Activated T-cell treated with anti-CD3 and anti-CD28 coated beads, Interleukin-2, amount 50 U/mL, for 1 hour (primary cell): ENCODE measurements around the gene NDEL1.

Experiments
- DNase-seq: peaks from one replicate; pipeline ENCODE4 v3.0.0-alpha.2; 2020

NDEL1 gene

GRCh38 chr17:8459831-8460230 is 24.1 kb downstream of the NDEL1 start:
- DNase-seq: no peak

GRCh38 chr17:8462564-8462963 is 26.9 kb downstream of the NDEL1 start:
- DNase-seq: no peak

- DNase-seq: no peak
Measured at GRCh38 chr17:8463099-8463498, 27.4 kb downstream of the NDEL1 start.

- no peak for DNase-seq
Measured at GRCh38 chr17:8464941-8465340, 29.3 kb downstream of the NDEL1 start.

GRCh38 chr17:8465356-8465755 is 29.7 kb downstream of the NDEL1 start:
- no peak for DNase-seq

- DNase-seq: no peak
Measured at GRCh38 chr17:8465759-8466158, 30.1 kb downstream of the NDEL1 start.

- no peak for DNase-seq
Measured at GRCh38 chr17:8466456-8466855, 30.8 kb downstream of the NDEL1 start.

GRCh38 chr17:8466873-8467272 is 31.2 kb downstream of the NDEL1 start:
- DNase-seq: no peak

- no peak for DNase-seq
Measured at GRCh38 chr17:8467527-8467926, 31.8 kb downstream of the NDEL1 start.

GRCh38 chr17:8468127-8468526 is 32.4 kb downstream of the NDEL1 start:
- DNase-seq: no peak

GRCh38 chr17:8468980-8469379 is 33.3 kb downstream of the NDEL1 start:
- no peak for DNase-seq

- DNase-seq: no peak
Measured at GRCh38 chr17:8469964-8470363, 34.3 kb downstream of the NDEL1 start.

GRCh38 chr17:8470447-8471047 is 34.9 kb downstream of the NDEL1 start:
- DNase-seq: no peak

- no peak for DNase-seq
Measured at GRCh38 chr17:8472663-8473062, 37.0 kb downstream of the NDEL1 start.

GRCh38 chr17:8473451-8474192 is 37.9 kb downstream of the NDEL1 start:
- DNase-seq: no peak

- no peak for DNase-seq
Measured at GRCh38 chr17:8474826-8475225, 39.1 kb downstream of the NDEL1 start.

- DNase-seq: no peak
Measured at GRCh38 chr17:8475227-8475626, 39.5 kb downstream of the NDEL1 start.

GRCh38 chr17:8475781-8476180 is 40.1 kb downstream of the NDEL1 start:
- no peak for DNase-seq

- DNase-seq: no peak
Measured at GRCh38 chr17:8476741-8477140, 41.1 kb downstream of the NDEL1 start.

GRCh38 chr17:8477171-8477570 is 41.5 kb downstream of the NDEL1 start:
- DNase-seq: no peak

- no peak for DNase-seq
Measured at GRCh38 chr17:8477715-8478441, 42.2 kb downstream of the NDEL1 start.

GRCh38 chr17:8479431-8479947 is 43.8 kb downstream of the NDEL1 start:
- no peak for DNase-seq

GRCh38 chr17:8480011-8480976 is 44.6 kb downstream of the NDEL1 start:
- no peak for DNase-seq
